ENCODE measurements around the gene CAPZA2. TPM values are rescaled to one million over a fixed set of nuclear protein-coding genes. Genes with fewer than 3 reads are reported as not detected.

Gene CAPZA2
- total RNA-seq, 6 donors from 2014 or later = 45.1 to 260 (median 168) TPM

DNA sequence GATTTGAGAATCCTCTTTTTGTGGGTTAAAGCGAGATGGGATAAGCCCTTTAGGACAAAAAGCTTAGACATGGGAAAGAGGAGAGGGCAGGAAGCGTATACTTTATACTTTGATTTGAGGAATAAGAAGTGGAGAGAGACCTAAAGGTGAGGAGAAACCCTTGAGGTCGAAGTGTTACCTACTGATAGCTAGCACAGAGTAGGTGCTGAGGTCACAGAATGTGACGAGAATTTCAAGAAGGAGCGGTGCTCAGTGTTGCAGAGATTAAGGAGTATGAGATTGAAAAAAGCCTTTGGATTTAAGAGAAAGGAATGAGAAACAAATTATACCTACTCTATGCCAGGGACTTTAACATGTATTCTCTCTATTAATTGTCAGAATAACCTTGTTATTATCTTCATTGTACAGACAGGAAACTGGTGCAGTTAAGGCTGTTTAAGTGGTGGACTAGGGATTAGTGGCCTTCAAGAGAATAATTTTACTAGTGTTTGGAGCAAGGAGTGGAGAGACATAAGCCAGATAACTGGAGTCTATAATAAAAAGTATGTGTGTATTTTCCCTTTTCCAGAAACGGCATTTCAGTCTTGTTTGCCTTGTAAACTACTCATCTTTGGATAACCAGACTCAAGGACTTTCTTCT lies 8.8 kb downstream of the CAPZA2 start:
- no peak for TF ChIP-seq POLR2A (IDR thresholded peaks at IDR 0.05)
- TF ChIP-seq POLR2AphosphoS5 (IDR thresholded peaks at IDR 0.05) = no peak
- no peak for TF ChIP-seq EP300 (IDR thresholded peaks at IDR 0.05)
- TF ChIP-seq CTCF (IDR thresholded peaks at IDR 0.05) = no peak
- Histone ChIP-seq H3K9me3 (no peaks in the 10 kb centered on the region), H3K27ac (peak overlapping the region; percentile 24 to 82 (median 58)), H3K36me3 (no peaks in the 10 kb centered on the region), H3K27me3 (no peaks in the 10 kb centered on the region), H3K4me3 (no peak overlapping the region), H3K4me1 (peaks cover 67 to 93% (median 76%) of the 10 kb centered on the region in 4 donors)
- ATAC-seq (ENCODE audit: low FRiP score in 2 of 2) (no peak), DNase-seq (no peak)
- 81 to 84% methylated on average over 6 of the region's 6 CpGs for WGBS, 2 donors

DNA sequence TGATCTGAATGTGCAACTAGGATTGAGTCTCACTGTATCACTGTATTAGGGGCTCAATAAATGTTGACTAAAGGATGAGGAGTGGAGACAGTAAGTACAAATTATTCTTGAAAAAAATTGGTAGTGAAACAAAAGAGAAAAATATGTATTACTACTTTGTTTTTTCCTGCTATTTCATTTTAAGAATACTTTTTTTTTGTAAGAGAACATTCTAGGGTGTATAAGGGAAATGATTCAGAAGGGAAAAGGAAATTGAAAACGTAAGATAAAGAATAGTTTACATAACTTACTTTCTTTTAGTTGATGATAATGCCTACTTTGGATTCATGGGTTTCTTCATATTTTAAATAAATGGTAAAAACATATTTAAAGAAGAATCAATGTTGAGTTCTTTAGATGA lies 9.6 kb downstream of the CAPZA2 start:
- 17 to 32% methylated on average over 1 of the region's 1 CpG for WGBS, 2 donors
- Histone ChIP-seq H3K9me3 (no peaks in the 10 kb centered on the region), H3K36me3 (no peaks in the 10 kb centered on the region), H3K27me3 (no peaks in the 10 kb centered on the region), H3K4me3 (no peak overlapping the region), H3K4me1 (peaks cover 72 to 94% (median 80%) of the 10 kb centered on the region in 4 donors), H3K27ac (peak overlapping the region; percentile 23 to 82 (median 48))
- ATAC-seq (ENCODE audit: low FRiP score in 2 of 2) (no peak), DNase-seq (no peak)
- no peak for TF ChIP-seq CTCF (IDR thresholded peaks at IDR 0.05)
- no peak for TF ChIP-seq POLR2AphosphoS5 (IDR thresholded peaks at IDR 0.05)
- no peak for TF ChIP-seq EP300 (IDR thresholded peaks at IDR 0.05)
- no peak for TF ChIP-seq POLR2A (IDR thresholded peaks at IDR 0.05)

- Histone ChIP-seq H3K36me3 (no peaks in the 10 kb centered on the region), H3K27me3 (no peaks in the 10 kb centered on the region), H3K4me1 (peaks cover 76 to 94% (median 82%) of the 10 kb centered on the region in 4 donors), H3K9me3 (no peaks in the 10 kb centered on the region), H3K27ac (peak overlapping the region in 3 of 4 donors; percentile 27 to 82 (median 71)), H3K4me3 (no peak overlapping the region)
- DNase-seq = no peak
- peak in 1 of 2 donors; percentile 68 for ATAC-seq (ENCODE audit: low FRiP score in 2 of 2)
- TF ChIP-seq EP300 (IDR thresholded peaks at IDR 0.05) (peak in 2 of 4 donors; percentile 40 to 91), POLR2A (IDR thresholded peaks at IDR 0.05) (no peak), CTCF (IDR thresholded peaks at IDR 0.05) (no peak), POLR2AphosphoS5 (IDR thresholded peaks at IDR 0.05) (peak in 1 of 2 donors; percentile 32)
- 33% methylated on average over 1 of the region's 1 CpG for WGBS, 2 donors
Measured at GRCh38 chr7:116873619-116874018, 11.2 kb downstream of the CAPZA2 start.

DNA sequence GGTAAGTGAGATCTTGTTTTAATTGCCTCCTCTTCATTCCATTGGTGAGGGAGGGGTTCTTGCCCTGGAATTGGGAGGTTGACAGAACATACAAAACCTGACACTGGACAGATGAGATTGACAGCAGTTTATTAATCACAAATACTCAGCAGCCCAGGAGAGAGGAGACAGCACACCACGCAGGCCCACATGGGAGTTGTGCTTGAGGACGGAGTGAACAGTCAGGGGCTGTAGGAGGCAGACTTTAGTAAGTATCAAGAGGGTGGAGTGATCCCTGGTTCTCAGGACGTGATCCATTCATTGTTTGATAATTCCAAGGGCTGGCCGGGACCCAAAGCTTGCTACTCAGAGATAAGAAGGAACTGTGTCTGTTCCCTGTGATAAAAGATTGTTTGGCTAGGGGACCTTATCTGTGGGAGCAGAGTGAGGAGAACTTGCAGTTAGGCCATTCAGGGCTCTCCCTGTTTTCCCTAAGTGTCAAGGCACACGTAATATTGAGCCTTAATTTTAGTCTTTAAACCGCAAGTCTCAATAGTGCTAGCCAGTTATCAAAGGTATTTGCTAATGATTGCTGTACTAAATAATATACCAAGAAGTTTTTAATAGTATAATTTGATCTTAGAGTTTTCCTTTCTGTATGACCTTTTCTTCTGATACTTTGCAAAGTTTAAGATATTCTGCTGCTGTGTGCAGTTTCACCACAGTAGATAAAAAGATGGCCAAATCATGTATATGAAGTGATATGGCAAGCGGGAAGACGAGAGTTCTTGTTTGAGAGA lies 14.5 kb downstream of the CAPZA2 start:
- peak overlapping the region in 1 of 4 donors; percentile 13 for H3K4me3 ChIP-seq
- ATAC-seq (ENCODE audit: low FRiP score in 2 of 2) = peak; percentile 57 to 73

More for the DNA sequence above, 14.5 kb downstream of the CAPZA2 start:
- Histone ChIP-seq H3K4me1 (peaks cover 51 to 70% (median 63%) of the 10 kb centered on the region in 4 donors), H3K27me3 (no peaks in the 10 kb centered on the region), H3K27ac (peak overlapping the region; percentile 16 to 75 (median 58)), H3K9me3 (no peaks in the 10 kb centered on the region), H3K36me3 (no peaks in the 10 kb centered on the region)
- 35 to 40% methylated on average over 8 of the region's 8 CpGs for WGBS, 2 donors
- TF ChIP-seq EP300 (IDR thresholded peaks at IDR 0.05) (peak in 2 of 4 donors; percentile 87 to 97), POLR2AphosphoS5 (IDR thresholded peaks at IDR 0.05) (peak; percentile 65 to 83), POLR2A (IDR thresholded peaks at IDR 0.05) (no peak)
- DNase-seq = peak in 1 of 2 donors; percentile 60

Measured in upper lobe of left lung (tissue), 6 donors.